ENCODE results near the gene CHCHD3. TPM values are rescaled to one million over a fixed set of nuclear protein-coding genes. Genes with fewer than 3 reads are reported as not detected.
"Not testable (repeated sequence)": the region's sequence is repeated elsewhere in the genome, so short reads cannot be mapped to it uniquely, and the experiment has no call there.

The CHCHD3 gene
- total RNA-seq, 1 experiment from 2014 or later = 89.9 TPM

GRCh38 chr7:132906193-132906835 is 175.6 kb downstream of the CHCHD3 start:
- Mint-ChIP-seq H3K36me3 (ENCODE audit: insufficient read depth, unreplicated experiment) (no peaks in the 10 kb centered on the region), H3K27ac (ENCODE audit: unreplicated experiment) (no peak overlapping the region), H3K4me1 (ENCODE audit: low read depth, unreplicated experiment) (no peaks in the 10 kb centered on the region), H3K9me3 (ENCODE audit: low read depth, unreplicated experiment) (no peaks in the 10 kb centered on the region), H3K27me3 (ENCODE audit: unreplicated experiment) (no peaks in the 10 kb centered on the region), H3K4me3 (ENCODE audit: low read depth, unreplicated experiment) (no peak overlapping the region)
- intact Hi-C loops (cut with micrococcal nuclease; ENCODE audit: unreplicated experiment) = no loop called here
- TF ChIP-seq CTCF (IDR thresholded peaks at IDR 0.05; ENCODE audit: unreplicated experiment) = no peak
- BruUV-seq (replicated peaks) = no TSS peak
- CTCF ChIA-PET = interaction anchor here (1.2 kb wide), 1 partner anchor 9 kb away, joined by 4 read pairs; no protein-coding TSS in a partner anchor
- no peak for DNase-seq

- H3K9me3 Mint-ChIP-seq (ENCODE audit: low read depth, unreplicated experiment); H3K4me3 Mint-ChIP-seq (ENCODE audit: low read depth, unreplicated experiment); DNase-seq; BruUV-seq (replicated peaks); CTCF ChIA-PET; H3K36me3 Mint-ChIP-seq (ENCODE audit: insufficient read depth, unreplicated experiment); intact Hi-C loops (cut with micrococcal nuclease; ENCODE audit: unreplicated experiment); H3K27ac Mint-ChIP-seq (ENCODE audit: unreplicated experiment); H3K27me3 Mint-ChIP-seq (ENCODE audit: unreplicated experiment); H3K4me1 Mint-ChIP-seq (ENCODE audit: low read depth, unreplicated experiment): not testable (repeated sequence)
These were observed 176.8 kb downstream of the CHCHD3 start for GRCh38 chr7:132905136-132905535.

GRCh38 chr7:132904209-132904608 is 177.7 kb downstream of the CHCHD3 start:
- Mint-ChIP-seq H3K4me3 (ENCODE audit: low read depth, unreplicated experiment) (no peak overlapping the region), H3K9me3 (ENCODE audit: low read depth, unreplicated experiment) (no peaks in the 10 kb centered on the region), H3K27ac (ENCODE audit: unreplicated experiment) (no peak overlapping the region), H3K36me3 (ENCODE audit: insufficient read depth, unreplicated experiment) (no peaks in the 10 kb centered on the region), H3K27me3 (ENCODE audit: unreplicated experiment) (no peaks in the 10 kb centered on the region), H3K4me1 (ENCODE audit: low read depth, unreplicated experiment) (no peaks in the 10 kb centered on the region)
- no peak for DNase-seq
- no peak for TF ChIP-seq CTCF (IDR thresholded peaks at IDR 0.05; ENCODE audit: unreplicated experiment)
- intact Hi-C loops (cut with micrococcal nuclease; ENCODE audit: unreplicated experiment) = no loop called here
- CTCF ChIA-PET = no interaction called here
- BruUV-seq (replicated peaks) = no TSS peak

GRCh38 chr7:132902294-132902693 is 179.6 kb downstream of the CHCHD3 start:
- H3K9me3 Mint-ChIP-seq (ENCODE audit: low read depth, unreplicated experiment); CTCF ChIA-PET; H3K36me3 Mint-ChIP-seq (ENCODE audit: insufficient read depth, unreplicated experiment); H3K4me1 Mint-ChIP-seq (ENCODE audit: low read depth, unreplicated experiment); H3K27ac Mint-ChIP-seq (ENCODE audit: unreplicated experiment); H3K4me3 Mint-ChIP-seq (ENCODE audit: low read depth, unreplicated experiment); intact Hi-C loops (cut with micrococcal nuclease; ENCODE audit: unreplicated experiment); H3K27me3 Mint-ChIP-seq (ENCODE audit: unreplicated experiment); BruUV-seq (replicated peaks); DNase-seq: not testable (repeated sequence)

- CTCF ChIA-PET = no interaction called here
- H3K27ac Mint-ChIP-seq (ENCODE audit: unreplicated experiment) = no peak overlapping the region
- H3K4me1 Mint-ChIP-seq (ENCODE audit: low read depth, unreplicated experiment) = no peaks in the 10 kb centered on the region
- no peak for TF ChIP-seq CTCF (IDR thresholded peaks at IDR 0.05; ENCODE audit: unreplicated experiment)
- H3K4me3 Mint-ChIP-seq (ENCODE audit: low read depth, unreplicated experiment) = no peak overlapping the region
- intact Hi-C loops (cut with micrococcal nuclease; ENCODE audit: unreplicated experiment) = no loop called here
- H3K36me3 Mint-ChIP-seq (ENCODE audit: insufficient read depth, unreplicated experiment) = no peaks in the 10 kb centered on the region
- no peak for DNase-seq
- no peaks in the 10 kb centered on the region for H3K27me3 Mint-ChIP-seq (ENCODE audit: unreplicated experiment)
- no TSS peak for BruUV-seq (replicated peaks)
- no peaks in the 10 kb centered on the region for H3K9me3 Mint-ChIP-seq (ENCODE audit: low read depth, unreplicated experiment)
These were observed 180.6 kb downstream of the CHCHD3 start for GRCh38 chr7:132901241-132901640.

Data from Calu3 (cell line).